Cortex of kidney (tissue), 1 donor: ENCODE results near the gene CARS2.
"Not testable (repeated sequence)": the region's sequence is repeated elsewhere in the genome, so short reads cannot be mapped to it uniquely, and the experiment has no call there.

ENCODE experiments used
- DNase-seq: peaks from one replicate; lab custom pipeline; 2025; lab: John Stamatoyannopoulos, UW

Gene CARS2

GRCh38 chr13:110706570-110707372 lies 855 bp upstream of the CARS2 start:
- no peak for DNase-seq

DNA sequence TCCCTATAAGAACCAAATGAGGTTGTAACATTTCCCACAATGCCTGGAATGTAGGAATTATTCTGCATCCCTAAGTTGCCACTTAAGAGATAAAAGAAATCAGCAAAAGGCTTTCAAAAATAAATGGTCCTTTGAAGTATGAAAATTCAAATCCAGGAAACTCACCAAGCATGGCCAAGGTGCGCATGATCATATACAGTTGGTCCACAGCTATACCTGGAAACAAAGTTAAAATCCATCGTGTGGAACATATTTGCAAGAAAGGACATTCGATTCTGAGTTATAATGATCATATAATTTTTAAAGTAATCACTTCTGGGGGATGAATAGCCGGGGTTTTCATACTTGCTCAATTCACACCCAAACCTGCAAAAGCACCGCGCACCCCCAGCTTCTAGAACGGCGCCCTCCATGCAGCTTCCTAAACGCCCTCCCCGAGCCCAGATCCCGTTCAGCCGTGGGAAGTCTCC lies 525 bp downstream of the CARS2 start:
- no peak for DNase-seq

- DNase-seq = no peak
Observed at GRCh38 chr13:110702591-110703526, 3.1 kb downstream of the CARS2 start.

GRCh38 chr13:110702089-110702488 lies 3.8 kb downstream of the CARS2 start:
- DNase-seq = no peak

- DNase-seq = not testable (repeated sequence)
Observed at GRCh38 chr13:110701061-110701460, 4.9 kb downstream of the CARS2 start.

DNA sequence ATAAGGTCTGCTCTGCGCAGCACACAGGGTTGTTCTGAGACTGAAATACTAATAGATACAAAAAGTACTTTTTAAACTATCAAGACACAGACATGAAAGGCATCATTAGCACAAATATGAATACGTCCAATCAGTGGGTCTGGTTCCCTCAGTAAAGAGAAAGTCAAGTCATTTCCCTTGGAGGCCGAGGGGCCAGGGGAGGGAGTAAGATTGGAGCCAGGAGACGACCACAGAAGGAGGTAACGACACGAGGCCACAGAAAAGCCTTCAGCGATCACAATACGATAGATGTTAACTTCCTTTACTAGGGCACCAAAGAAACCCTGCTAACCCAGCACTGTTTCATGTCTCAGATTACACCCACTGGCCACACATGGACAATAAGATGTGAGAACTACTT lies 5.3 kb downstream of the CARS2 start:
- DNase-seq = no peak

GRCh38 chr13:110700186-110700585 lies 5.7 kb downstream of the CARS2 start:
- DNase-seq = no peak

GRCh38 chr13:110699148-110700145 lies 6.5 kb downstream of the CARS2 start:
- DNase-seq = no peak

GRCh38 chr13:110698689-110699088 lies 7.2 kb downstream of the CARS2 start:
- no peak for DNase-seq

DNA sequence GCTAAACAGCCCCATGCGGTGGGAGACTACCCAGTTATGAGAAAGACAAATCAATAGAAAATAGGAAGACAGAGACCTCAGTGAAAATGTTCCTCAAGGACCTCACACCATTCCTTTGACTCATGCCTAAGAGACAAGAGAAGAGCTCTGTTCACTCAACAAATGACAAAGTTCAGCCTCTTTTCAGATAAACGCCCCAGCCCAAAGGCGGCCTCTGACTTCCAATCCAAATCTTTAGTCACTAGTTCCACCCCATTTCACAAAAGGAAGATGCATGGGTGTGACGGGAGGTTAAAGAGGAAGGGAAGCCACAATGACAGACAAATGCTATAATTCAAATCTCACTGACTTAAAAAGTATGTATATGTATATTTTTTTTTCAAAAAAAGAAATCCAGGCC lies 8.1 kb downstream of the CARS2 start:
- no peak for DNase-seq

DNA sequence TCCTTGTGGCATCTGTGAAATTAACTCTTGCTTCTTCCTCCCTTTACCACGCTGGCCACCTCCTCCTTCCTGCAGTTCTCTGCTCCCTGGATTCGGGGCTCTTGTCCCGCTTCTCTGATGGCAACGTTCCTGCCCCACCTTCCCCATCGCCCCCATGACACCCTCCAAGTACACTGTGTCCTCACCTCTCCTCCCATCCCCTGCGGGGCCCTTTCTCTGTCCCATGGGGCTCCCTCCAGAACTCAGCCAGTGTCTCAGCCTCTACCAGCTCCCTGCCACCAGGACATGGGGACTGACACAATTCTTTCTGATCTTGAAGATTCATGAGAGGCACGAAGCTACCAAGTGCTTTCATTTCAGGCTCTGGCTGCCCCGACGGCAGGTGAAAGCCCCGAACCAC lies 9.1 kb downstream of the CARS2 start:
- DNase-seq = no peak

- DNase-seq = not testable (repeated sequence)
Observed at GRCh38 chr13:110695774-110696173, 10.1 kb downstream of the CARS2 start.

DNA sequence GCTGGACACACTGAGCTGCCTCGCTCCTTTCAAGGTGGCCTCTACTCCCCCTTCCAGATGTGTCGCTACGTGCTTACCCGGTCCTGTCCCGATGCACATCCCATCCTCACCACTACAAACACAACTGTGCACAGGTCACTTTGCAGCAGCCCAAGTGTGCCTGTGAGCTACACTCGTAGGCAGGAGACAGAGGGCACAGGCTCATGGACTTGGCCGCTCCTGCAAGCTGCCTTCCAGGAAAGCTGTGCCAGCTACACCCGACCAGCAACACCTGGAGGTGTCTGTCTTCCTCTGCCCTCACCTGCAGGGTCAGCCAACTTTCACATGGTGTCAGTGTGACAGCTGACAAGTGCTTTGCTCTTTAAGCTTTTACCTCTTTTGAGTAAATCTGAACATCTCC lies 15.4 kb downstream of the CARS2 start:
- DNase-seq = no peak

GRCh38 chr13:110689711-110690110 lies 16.2 kb downstream of the CARS2 start:
- DNase-seq = no peak

GRCh38 chr13:110689041-110689440 lies 16.9 kb downstream of the CARS2 start:
- DNase-seq = no peak

- no peak for DNase-seq
Observed at GRCh38 chr13:110687736-110688135, 18.2 kb downstream of the CARS2 start.

DNA sequence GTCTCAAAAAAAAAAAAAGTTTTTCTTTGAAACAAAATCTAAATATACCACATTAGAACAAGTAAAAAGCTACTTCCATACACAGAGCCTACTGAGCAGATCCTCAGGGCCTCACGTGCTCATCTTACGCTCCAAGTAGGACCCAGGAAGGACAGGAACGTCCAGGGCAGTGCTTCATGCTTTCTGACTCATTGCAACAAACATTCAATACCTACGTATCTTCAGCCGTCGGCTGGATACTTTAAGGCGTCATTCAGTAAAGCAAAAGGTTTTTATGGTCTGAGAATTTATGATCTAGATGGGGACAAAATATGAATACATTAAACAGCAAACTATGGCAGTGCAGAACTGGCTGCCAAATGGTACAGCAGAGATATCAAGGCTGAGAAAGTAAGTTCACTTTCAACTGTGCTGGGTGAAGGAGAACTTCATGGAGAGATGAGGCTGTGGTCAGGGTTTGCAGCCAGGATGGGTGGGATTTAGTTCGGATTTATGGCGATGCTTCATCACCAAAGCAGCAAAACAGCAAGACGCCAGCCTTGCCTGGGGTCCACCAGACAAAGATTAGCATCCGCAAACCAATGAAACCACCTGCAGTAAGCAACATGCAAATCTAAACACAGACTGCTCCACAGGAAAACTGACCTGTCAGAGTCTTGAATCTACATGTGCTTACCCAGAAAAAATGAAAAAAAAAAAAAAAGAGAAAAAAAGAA lies 20.5 kb downstream of the CARS2 start:
- DNase-seq = no peak

DNA sequence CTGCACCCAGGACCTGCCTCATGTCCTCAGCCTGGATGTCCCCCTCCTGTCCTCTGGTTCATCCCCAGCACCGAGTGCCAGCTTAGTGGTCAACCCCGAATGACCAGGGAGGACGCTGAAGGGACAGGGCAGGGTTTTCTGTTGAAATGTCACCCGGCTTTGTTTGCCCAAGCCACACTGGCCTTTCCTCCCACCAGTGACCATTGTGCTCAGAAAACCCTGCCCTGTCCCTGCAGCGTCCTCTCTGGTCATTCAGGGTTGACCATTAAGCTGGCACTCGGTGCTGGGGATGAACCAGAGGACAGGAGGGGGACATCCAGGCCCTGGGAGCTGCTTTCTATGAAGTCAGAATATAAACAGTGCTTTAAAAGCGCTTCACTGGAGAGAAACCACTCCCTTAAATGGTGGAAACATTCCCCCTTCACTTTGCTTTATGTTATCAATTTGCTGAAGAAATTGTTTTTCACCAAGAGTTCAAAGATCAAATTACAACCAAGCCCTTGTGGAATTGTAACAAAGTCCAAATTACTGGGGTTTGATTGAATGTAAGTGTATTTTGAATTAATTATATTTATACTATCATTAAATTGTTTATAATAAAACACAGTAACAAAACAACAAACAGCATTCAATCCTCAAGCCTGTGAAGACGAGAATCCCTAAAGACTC lies 21.4 kb downstream of the CARS2 start:
- DNase-seq = no peak

GRCh38 chr13:110683921-110684320 lies 22.0 kb downstream of the CARS2 start:
- no peak for DNase-seq

GRCh38 chr13:110683203-110683883 lies 22.6 kb downstream of the CARS2 start:
- DNase-seq = no peak
